SK-N-SH treated with all-trans-retinoic acid at 6 μM for 48 hours (cell line): ENCODE data around the gene BIN1.

Source experiments
- ATAC-seq: fragments of 200-7000 bp; cut with Tn5 transposase; 3 replicates; pipeline ENCODE4 v1.9.1; 2020; ENCODE audit warnings: mild to moderate bottlenecking, moderate library complexity
- ARNTL ChIP-seq: fragments of 450-650 bp; formaldehyde crosslinking; IDR thresholded peaks from 2 replicates; pipeline ENCODE4 v1.5.0; 2020; ENCODE audit warnings: low read depth, mild to moderate bottlenecking, moderate library complexity, borderline replicate concordance
- BACH2 ChIP-seq: fragments of 250-450 bp; sonication (Bioruptor Pico); IDR thresholded peaks from 2 replicates; pipeline ENCODE4 v1.9.0; 2021; ENCODE audit warnings: mild to moderate bottlenecking, borderline replicate concordance
- ESRRG ChIP-seq: fragments of 250-450 bp; sonication (Bioruptor Pico); IDR thresholded peaks from 2 replicates; pipeline ENCODE4 v1.6.1; 2021; ENCODE audit warnings: mild to moderate bottlenecking
- ISL1 ChIP-seq: fragments of 250-450 bp; sonication (Bioruptor Pico); IDR thresholded peaks from 2 replicates; pipeline ENCODE4 v2.1.2; 2022; ENCODE audit warnings: mild to moderate bottlenecking, moderate library complexity
- OSR1 ChIP-seq: fragments of 250-450 bp; sonication (Bioruptor Pico); IDR thresholded peaks from 2 replicates; pipeline ENCODE4 v1.8.0; 2022; ENCODE audit warnings: moderate library complexity, mild to moderate bottlenecking, inconsistent platforms
- PPARA ChIP-seq: fragments of 250-450 bp; sonication (Bioruptor Pico); IDR thresholded peaks from 2 replicates; pipeline ENCODE4 v1.5.0; 2020; ENCODE audit warnings: mild to moderate bottlenecking, borderline replicate concordance
- RARB ChIP-seq: fragments of 250-450 bp; sonication (Bioruptor Pico); IDR thresholded peaks from 2 replicates; pipeline ENCODE4 v1.8.0; 2021; ENCODE audit warnings: mild to moderate bottlenecking, moderate library complexity
- SNAI2 ChIP-seq: fragments of 250-450 bp; sonication (Bioruptor Pico); IDR thresholded peaks from 2 replicates; pipeline ENCODE4 v1.5.0; 2020; ENCODE audit warnings: mild to moderate bottlenecking, moderate library complexity
- TCF4 ChIP-seq: fragments of 250-450 bp; sonication (Bioruptor Pico); IDR thresholded peaks from 2 replicates; pipeline ENCODE4 v1.8.0; 2021; ENCODE audit warnings: mild to moderate bottlenecking, moderate library complexity, borderline replicate concordance
- TOX ChIP-seq: fragments of 250-450 bp; sonication (Bioruptor Pico); IDR thresholded peaks from 2 replicates; pipeline ENCODE4 v1.8.0; 2021; ENCODE audit warnings: mild to moderate bottlenecking, moderate library complexity, borderline replicate concordance
- ZC3H10 ChIP-seq: fragments of 250-450 bp; sonication (Bioruptor Pico); IDR thresholded peaks from 2 replicates; pipeline ENCODE4 v1.5.1; 2021; ENCODE audit warnings: mild to moderate bottlenecking, moderate library complexity
- ZFP3 ChIP-seq: fragments of 250-450 bp; sonication (Bioruptor Pico); IDR thresholded peaks from 2 replicates; pipeline ENCODE4 v1.5.0; 2020; ENCODE audit warnings: mild to moderate bottlenecking, moderate library complexity
- ZNF70 ChIP-seq: fragments of 450-650 bp; formaldehyde crosslinking; IDR thresholded peaks from 2 replicates; pipeline ENCODE4 v1.5.0; 2020; ENCODE audit warnings: mild to moderate bottlenecking, moderate library complexity
- ZNF8 ChIP-seq: fragments of 450-650 bp; formaldehyde crosslinking; IDR thresholded peaks from 2 replicates; pipeline ENCODE4 v1.5.0; 2020; ENCODE audit warnings: mild to moderate bottlenecking, moderate library complexity
- TF ChIP-seq, protein P1 (sequence below): fragments of 250-450 bp; sonication (Bioruptor Pico); IDR thresholded peaks from 2 replicates; pipeline ENCODE4 v1.5.1; 2020; ENCODE audit warnings: low read depth, mild to moderate bottlenecking, moderate library complexity
- TF ChIP-seq, protein P2 (sequence below): fragments of 250-450 bp; sonication (Bioruptor Pico); IDR thresholded peaks from 2 replicates; pipeline ENCODE4 v1.8.0; 2020; ENCODE audit warnings: mild to moderate bottlenecking, moderate library complexity, borderline replicate concordance
- TF ChIP-seq, protein P3 (sequence below): fragments of 250-450 bp; sonication (Bioruptor Pico); IDR thresholded peaks from 2 replicates; pipeline ENCODE4 v1.5.1; 2021; ENCODE audit warnings: mild to moderate bottlenecking, moderate library complexity
- TF ChIP-seq, protein P4 (sequence below): fragments of 250-450 bp; sonication (Bioruptor Pico); IDR thresholded peaks from 2 replicates; pipeline ENCODE4 v1.8.0; 2021; ENCODE audit warnings: low read depth, mild to moderate bottlenecking, moderate library complexity, borderline replicate concordance
- TF ChIP-seq, protein P5 (sequence below): fragments of 250-450 bp; sonication (Bioruptor Pico); IDR thresholded peaks from 2 replicates; pipeline ENCODE4 v1.5.0; 2020; ENCODE audit warnings: mild to moderate bottlenecking, moderate library complexity

The BIN1 gene

DNA sequence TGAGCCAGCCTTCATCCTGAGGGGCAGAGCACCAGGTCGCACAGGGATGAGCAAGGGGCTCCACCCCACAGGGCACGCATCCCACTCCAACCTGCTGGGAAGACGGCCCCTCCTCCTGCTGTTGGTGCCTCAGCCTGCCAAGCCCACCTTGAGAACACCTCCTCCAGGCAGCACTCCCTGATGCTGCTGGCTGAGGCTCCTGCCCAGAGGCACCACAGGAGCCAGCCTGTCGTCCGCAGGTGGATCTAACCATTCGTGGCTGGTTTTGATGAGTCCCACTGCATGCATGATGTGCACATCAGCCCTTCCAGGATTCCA is 58.4 kb downstream of the BIN1 start:
- TF ChIP-seq, protein P1, sequence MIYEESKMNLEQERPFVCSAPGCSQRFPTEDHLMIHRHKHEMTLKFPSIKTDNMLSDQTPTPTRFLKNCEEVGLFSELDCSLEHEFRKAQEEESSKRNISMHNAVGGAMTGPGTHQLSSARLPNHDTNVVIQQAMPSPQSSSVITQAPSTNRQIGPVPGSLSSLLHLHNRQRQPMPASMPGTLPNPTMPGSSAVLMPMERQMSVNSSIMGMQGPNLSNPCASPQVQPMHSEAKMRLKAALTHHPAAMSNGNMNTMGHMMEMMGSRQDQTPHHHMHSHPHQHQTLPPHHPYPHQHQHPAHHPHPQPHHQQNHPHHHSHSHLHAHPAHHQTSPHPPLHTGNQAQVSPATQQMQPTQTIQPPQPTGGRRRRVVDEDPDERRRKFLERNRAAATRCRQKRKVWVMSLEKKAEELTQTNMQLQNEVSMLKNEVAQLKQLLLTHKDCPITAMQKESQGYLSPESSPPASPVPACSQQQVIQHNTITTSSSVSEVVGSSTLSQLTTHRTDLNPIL (CRISPR knock-in tag), result no peak
- TF ChIP-seq ARNTL (no peak), ZNF70 (CRISPR knock-in tag) (no peak), TOX (CRISPR knock-in tag) (no peak)
- TF ChIP-seq, protein P2, sequence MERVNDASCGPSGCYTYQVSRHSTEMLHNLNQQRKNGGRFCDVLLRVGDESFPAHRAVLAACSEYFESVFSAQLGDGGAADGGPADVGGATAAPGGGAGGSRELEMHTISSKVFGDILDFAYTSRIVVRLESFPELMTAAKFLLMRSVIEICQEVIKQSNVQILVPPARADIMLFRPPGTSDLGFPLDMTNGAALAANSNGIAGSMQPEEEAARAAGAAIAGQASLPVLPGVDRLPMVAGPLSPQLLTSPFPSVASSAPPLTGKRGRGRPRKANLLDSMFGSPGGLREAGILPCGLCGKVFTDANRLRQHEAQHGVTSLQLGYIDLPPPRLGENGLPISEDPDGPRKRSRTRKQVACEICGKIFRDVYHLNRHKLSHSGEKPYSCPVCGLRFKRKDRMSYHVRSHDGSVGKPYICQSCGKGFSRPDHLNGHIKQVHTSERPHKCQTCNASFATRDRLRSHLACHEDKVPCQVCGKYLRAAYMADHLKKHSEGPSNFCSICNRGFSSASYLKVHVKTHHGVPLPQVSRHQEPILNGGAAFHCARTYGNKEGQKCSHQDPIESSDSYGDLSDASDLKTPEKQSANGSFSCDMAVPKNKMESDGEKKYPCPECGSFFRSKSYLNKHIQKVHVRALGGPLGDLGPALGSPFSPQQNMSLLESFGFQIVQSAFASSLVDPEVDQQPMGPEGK (CRISPR knock-in tag), result no peak
- ATAC-seq, result no peak

DNA sequence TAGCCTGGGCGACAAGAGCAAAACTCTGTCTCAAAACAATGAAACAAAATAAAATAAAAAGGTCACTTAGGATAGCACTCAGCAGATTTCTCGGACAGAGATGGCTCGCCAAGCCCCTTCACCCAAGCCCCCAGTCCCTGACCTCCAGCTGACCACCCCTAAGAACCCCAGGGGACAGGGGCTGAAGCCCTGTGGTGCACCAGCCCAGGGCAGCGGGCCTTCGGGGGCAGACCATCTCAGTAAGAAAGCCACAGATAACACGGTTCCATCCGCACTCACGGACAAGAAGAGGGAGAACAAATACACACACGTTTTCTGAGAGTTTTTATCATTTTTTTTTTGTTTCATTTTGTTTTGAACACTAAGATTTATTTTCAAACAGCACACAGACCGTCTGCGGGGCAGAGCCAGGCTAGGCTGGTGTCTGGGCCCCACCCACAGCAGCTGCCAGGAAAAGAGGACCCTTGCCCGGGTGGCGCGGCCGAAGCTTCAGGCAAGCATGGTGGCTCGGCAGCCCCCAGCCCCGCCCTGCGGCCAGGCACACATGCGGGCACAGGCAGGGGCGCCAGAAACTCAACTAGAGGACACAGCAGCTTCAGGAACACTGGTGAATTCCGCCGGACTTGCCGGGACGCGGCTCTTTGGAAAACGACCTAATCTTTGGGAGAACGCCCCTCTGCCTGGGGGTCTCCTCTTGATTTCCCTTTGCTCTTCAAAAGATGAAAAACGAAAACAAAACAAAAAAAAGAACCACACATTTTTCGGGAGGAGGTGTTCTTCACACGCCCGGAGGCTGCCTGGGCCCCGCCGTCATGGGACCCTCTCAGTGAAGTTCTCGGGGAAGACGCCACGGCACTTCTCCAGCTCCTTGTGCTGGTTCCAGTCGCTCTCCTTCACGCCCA is 59.0 kb downstream of the BIN1 start:
- no peak for TF ChIP-seq ZFP3
- TF ChIP-seq ISL1 (CRISPR knock-in tag), result no peak
- TF ChIP-seq, protein P3, sequence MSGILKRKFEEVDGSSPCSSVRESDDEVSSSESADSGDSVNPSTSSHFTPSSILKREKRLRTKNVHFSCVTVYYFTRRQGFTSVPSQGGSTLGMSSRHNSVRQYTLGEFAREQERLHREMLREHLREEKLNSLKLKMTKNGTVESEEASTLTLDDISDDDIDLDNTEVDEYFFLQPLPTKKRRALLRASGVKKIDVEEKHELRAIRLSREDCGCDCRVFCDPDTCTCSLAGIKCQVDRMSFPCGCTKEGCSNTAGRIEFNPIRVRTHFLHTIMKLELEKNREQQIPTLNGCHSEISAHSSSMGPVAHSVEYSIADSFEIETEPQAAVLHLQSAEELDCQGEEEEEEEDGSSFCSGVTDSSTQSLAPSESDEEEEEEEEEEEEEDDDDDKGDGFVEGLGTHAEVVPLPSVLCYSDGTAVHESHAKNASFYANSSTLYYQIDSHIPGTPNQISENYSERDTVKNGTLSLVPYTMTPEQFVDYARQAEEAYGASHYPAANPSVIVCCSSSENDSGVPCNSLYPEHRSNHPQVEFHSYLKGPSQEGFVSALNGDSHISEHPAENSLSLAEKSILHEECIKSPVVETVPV (CRISPR knock-in tag), result no peak
- no peak for TF ChIP-seq SNAI2 (CRISPR knock-in tag)
- no peak for TF ChIP-seq TCF4
- TF ChIP-seq, protein P2 (CRISPR knock-in tag), result no peak
- TF ChIP-seq, protein P4, sequence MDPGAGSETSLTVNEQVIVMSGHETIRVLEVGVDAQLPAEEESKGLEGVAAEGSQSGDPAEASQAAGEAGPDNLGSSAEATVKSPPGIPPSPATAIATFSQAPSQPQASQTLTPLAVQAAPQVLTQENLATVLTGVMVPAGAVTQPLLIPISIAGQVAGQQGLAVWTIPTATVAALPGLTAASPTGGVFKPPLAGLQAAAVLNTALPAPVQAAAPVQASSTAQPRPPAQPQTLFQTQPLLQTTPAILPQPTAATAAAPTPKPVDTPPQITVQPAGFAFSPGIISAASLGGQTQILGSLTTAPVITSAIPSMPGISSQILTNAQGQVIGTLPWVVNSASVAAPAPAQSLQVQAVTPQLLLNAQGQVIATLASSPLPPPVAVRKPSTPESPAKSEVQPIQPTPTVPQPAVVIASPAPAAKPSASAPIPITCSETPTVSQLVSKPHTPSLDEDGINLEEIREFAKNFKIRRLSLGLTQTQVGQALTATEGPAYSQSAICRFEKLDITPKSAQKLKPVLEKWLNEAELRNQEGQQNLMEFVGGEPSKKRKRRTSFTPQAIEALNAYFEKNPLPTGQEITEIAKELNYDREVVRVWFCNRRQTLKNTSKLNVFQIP (CRISPR knock-in tag), result no peak
- TF ChIP-seq ESRRG (CRISPR knock-in tag), result no peak
- no peak for TF ChIP-seq PPARA (CRISPR knock-in tag)
- ATAC-seq, result no peak

DNA sequence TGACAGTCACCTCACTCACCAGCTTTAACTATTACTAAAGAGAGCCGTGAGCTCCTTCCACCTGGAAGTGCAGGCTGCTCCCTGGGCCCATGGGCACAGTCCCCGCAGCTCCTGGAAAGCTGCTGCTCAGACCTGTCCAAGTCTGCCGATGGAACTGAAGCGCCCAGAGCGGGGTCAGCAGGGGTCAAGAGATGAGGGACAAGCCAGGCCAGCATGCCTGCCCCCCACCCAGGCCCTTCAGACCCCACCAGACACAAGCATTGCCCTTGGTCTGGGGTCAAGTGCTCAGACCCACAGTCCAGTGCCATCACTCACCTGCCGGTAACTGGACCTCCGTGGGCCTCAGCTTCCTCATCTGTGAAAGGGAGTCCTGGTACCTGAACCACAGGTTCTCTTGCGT is 59.9 kb downstream of the BIN1 start:
- TF ChIP-seq, protein P5, sequence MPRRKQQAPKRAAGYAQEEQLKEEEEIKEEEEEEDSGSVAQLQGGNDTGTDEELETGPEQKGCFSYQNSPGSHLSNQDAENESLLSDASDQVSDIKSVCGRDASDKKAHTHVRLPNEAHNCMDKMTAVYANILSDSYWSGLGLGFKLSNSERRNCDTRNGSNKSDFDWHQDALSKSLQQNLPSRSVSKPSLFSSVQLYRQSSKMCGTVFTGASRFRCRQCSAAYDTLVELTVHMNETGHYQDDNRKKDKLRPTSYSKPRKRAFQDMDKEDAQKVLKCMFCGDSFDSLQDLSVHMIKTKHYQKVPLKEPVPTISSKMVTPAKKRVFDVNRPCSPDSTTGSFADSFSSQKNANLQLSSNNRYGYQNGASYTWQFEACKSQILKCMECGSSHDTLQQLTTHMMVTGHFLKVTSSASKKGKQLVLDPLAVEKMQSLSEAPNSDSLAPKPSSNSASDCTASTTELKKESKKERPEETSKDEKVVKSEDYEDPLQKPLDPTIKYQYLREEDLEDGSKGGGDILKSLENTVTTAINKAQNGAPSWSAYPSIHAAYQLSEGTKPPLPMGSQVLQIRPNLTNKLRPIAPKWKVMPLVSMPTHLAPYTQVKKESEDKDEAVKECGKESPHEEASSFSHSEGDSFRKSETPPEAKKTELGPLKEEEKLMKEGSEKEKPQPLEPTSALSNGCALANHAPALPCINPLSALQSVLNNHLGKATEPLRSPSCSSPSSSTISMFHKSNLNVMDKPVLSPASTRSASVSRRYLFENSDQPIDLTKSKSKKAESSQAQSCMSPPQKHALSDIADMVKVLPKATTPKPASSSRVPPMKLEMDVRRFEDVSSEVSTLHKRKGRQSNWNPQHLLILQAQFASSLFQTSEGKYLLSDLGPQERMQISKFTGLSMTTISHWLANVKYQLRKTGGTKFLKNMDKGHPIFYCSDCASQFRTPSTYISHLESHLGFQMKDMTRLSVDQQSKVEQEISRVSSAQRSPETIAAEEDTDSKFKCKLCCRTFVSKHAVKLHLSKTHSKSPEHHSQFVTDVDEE, result no peak
- TF ChIP-seq RARB (CRISPR knock-in tag) (no peak), TOX (CRISPR knock-in tag) (no peak), ISL1 (CRISPR knock-in tag) (no peak), TCF4 (no peak), ESRRG (CRISPR knock-in tag) (no peak), ZNF8 (CRISPR knock-in tag) (no peak), ZFP3 (no peak), ARNTL (no peak), PPARA (CRISPR knock-in tag) (no peak), OSR1 (no peak), ZC3H10 (CRISPR knock-in tag) (no peak), BACH2 (CRISPR knock-in tag) (no peak)
- TF ChIP-seq, protein P4 (CRISPR knock-in tag), result no peak
- TF ChIP-seq, protein P1 (CRISPR knock-in tag), result no peak
- ATAC-seq, result no peak
